HG03196 (cell line): ENCODE measurements around the gene CCBE1.
"Not testable (repeated sequence)": the region's sequence is repeated elsewhere in the genome, so short reads cannot be mapped to it uniquely, and the experiment has no call there.

Experiments
- ATAC-seq: cut with Tn5 transposase; IDR thresholded peaks from one replicate; pipeline ENCODE4 v1.9.1; 2021; ENCODE audit not compliant: unreplicated experiment

CCBE1 gene

DNA sequence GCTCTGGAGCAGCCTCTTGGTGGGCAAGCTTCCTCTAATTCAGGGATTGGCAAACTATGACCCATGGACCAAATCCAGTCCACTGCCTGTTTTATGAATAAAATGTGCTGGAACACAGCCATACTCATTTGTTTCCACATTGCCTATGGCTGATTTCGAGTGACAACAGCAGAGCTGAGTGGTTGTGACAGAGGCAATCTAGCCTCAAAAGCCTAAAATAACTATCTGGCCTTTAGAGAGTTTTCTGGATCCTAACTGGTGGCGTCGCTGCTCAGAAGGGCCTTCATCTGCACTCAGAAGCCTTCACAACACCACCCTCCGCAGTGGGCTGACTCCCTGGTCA, 147.1 kb downstream of the CCBE1 start:
- no peak for ATAC-seq

DNA sequence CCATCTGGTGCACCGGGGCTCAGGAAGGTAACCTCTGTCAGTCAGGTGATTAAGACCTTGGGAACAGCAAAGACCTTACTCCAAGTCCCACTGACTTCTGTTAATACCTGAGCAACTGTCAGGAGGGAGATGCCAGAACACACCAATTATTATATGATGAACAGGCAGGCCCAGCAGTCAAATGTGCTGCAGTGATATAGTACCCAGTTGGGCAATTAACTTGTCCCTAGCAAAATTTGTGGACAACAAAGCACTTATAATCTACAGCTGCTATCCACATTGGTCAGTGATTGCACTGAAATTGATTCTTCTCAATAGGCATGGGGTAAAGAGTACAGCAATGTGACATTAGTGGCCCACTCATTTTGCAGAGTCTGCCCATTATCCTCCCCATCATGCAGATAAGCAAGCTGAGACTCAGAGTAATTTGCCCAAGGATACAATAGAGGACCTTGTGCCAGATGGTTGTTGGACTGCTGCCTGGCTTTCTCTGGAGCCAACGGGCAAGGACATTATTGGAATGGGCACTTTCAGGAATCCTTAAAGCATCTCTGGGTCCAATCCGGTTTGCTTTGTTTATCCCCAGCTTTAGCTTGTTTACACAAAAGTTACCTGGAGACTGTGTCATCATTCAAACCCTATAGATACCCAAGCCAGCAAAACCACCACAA, 147.6 kb downstream of the CCBE1 start:
- no peak for ATAC-seq

DNA sequence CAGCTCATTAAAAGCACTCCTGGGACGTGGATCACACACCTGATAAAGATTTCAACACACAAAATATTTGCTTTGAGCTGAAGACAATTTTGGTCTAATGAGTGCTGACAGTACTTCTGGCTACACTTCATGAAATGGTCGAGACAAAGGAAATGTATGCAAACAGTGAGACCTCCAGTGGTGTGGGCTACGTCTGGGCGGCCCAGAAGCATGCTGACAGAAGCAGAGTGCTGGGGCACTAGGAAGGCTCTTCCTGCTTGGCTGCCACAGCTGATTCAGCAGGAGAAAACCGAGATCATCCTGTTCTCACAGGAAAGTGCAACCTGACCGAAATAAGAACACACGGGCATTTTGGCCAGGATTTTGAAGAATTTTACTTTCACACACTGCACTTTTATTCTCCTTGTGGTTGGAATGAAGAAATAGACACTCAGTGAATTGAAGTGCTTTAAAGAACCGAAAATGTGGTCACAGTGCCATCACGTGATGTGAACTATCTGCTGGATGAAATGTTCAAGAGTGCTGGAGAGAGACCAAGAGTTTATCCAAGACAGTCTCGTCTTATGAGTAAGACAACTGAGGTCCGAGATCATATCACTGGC, 149.5 kb downstream of the CCBE1 start:
- ATAC-seq, result no peak

DNA sequence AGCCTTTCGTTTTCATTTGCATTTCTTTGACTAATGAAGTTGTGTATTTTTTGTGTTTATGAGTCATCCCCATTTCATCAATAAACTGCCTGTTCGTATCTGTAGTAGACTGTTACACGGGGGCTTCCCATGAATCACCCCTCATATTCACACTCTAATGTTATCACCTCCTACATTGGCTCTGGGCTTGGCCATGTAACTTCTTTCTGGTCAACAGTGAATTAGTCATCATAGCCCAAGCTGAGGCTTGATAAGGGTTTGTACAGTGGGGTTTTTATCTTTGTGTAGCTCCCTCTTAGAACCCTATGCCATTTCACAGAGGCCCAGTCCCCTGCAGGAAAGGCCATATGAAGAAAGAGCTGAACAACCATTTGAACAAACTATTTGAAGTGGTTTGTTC, 151.0 kb downstream of the CCBE1 start:
- ATAC-seq, result no peak

DNA sequence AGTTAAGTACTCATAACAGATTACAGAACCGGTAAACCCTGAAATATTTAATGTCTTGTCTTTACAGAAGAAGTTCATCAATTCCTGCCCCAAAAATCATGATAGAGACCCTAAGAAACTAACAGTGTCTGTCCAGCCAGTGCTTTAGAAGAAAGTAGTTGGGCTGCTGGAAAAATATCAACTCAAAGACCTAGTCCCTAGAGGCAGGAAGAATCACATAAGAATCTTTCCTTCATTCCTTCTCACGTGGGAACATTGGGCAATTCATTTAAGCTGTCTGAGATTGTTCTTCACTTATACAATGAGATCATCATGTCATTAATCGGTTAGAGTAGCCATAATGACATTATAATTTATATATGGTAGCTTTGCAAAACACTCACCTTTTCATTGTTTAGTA, 156.4 kb downstream of the CCBE1 start:
- ATAC-seq, result no peak

DNA sequence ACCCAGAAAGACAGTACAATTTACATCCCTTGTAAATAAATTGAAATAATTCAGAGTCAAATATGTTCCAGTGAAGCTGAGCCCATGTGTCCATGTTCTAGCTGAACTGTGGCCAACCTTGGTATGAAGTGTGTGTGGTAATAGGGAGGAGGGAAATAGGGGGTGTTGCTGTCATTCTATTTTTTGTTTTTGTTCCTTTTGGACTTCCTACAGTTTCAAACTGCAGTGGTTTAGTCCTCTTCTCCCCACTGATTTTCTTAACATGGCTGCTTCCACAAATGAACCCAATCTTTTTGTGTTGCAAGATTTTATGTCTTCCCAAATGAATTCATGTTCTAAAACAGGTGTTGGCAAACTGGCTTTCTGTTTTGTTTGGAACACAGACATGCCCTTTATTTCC, 156.9 kb downstream of the CCBE1 start:
- no peak for ATAC-seq

DNA sequence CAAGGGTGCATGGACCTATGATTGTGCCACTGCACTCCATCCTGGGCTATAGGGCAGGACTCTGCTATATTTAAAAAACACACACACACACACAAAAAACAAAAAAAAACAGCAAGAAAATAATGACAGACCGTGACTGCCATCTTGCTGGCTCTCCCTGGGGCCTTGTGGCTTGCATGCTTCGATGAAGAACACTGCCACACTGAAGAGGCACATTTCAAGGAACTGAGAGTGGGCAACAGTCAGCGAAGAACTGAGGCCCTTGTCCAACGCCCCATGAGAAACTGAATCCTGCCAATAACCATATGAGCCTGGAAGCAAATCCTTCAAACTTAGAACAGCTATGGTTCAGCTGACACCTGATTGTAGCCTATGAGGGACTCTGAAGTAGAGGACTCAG, 158.1 kb downstream of the CCBE1 start:
- ATAC-seq, result no peak

DNA sequence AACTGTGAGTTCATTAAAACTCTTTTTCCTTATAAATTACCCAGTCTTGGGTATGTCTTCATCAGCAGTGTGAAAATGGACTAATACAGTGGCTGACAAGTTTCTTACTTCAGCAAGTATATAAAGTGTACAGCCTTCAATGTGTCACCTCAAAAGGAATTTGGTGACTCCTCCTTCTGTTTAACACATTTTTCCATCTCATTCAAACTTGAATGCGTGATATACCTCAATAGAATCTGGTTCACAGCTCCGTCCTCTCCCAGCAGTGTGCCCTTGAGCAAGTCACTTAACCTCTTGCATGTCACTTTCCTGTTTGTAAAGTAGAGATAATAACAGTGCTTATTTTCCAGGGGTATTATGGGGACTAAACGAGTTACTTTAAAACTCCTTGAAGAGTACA, 159.6 kb downstream of the CCBE1 start:
- no peak for ATAC-seq

DNA sequence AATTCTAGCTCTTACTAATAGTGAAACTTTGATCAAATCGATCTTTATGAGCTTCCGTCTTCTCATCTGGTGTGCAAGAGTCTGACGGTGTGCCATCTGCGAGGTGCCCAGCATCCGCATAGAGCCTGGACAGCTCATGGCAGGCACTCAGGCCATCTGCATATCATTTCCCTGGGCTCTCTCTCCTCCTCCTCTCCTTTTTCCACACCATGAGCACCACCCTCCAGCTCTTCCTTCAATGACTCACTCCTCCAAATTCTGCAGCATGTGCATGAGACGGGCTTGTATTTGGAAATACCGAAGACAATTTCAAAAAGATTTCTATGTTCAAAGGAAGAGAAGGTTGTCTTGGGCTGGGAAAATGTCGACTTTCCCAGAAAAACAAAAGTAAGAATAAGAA, 161.1 kb downstream of the CCBE1 start:
- ATAC-seq, result no peak

DNA sequence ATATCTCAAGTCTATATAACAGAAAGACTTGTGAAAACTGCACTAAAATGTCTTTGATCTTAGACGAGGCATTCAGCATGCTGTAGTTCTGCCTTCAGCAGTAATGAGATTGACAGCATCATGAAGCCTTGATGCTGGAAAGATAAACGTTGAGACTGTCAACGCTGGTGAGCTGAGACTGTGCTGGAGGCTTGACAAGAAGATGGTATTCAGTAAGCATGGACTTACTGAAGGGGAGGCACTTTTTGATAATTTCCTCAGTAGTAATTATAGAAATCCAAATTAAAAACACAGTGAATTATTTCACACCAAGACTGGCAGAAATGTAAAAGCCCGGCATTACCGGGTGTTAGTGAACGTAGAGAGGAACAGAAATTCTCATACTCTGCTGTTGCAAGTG, 162.2 kb downstream of the CCBE1 start:
- ATAC-seq, result no peak

DNA sequence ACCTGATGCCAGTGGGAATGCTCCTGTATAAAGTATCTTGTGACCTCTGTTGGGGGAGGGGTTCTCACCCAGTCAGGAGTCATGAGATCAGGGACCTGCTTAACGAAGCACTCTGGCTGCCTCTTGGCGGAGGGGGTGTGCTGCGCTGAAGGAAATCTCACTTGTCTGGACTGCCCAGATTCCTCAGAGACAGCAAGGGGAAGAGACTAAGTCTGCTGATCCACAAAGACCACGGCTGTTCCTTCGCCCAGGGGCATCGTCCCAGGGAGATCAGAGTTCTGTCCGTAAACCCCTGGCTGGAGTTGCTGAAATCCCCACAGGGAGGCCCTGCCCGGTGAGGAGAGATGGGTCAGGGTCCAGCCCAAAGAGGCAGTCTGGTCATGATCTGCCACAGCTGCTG, 168.4 kb downstream of the CCBE1 start:
- no peak for ATAC-seq

DNA sequence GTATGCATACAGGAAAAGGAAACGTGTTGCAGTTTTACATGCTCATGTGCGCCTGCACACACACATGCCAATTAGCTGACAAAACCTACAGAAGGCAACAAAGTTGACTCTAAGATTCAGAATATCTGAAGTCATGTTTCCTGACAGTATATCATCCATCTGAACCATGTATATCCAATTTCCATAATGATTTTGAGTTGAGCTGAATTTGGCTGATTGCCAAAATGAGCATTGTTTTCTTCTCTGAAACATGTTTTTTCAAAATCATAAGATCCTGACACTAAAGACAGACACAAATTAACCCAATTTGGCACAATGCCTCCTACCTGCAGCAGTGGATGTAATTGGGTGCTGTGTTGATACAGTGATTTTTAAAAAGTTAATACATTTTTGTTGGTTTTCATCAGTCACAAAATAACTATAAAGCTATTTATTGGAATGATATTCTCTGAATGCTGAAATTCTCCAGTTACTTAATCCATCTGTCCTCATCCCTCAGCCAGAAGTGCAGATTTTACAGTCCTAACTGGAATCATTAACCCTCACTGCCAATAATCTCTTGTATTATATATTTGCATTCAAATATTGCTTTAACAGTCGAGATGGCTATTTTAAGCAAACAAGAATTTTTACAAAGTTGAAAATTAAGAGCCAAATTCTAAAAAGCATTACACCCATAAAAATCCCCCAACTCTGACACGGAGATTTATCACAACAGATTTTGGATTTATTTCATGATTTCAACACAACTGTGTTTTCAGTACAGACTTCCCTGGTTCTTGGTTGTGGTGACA, 176.5 kb downstream of the CCBE1 start:
- ATAC-seq, result no peak

DNA sequence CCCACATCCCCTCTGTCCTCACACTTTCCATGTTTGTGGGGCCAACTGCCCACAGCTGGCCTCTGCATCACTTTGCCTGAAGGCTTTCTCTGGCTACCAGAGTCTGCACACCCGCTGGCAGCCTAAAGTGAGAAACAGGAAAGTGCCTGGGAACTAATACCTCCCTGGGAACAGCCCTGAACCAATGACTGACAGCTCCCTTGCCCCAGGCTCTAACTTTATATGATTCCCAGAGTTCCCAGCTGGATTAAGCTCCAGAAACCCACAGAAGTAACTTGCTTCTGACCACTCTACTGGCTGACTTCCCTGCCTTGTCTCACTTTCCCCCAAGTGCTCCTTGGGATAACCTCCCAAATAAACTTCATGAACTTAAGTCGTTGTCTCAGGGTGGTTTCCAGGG, 178.5 kb downstream of the CCBE1 start:
- no peak for ATAC-seq

DNA sequence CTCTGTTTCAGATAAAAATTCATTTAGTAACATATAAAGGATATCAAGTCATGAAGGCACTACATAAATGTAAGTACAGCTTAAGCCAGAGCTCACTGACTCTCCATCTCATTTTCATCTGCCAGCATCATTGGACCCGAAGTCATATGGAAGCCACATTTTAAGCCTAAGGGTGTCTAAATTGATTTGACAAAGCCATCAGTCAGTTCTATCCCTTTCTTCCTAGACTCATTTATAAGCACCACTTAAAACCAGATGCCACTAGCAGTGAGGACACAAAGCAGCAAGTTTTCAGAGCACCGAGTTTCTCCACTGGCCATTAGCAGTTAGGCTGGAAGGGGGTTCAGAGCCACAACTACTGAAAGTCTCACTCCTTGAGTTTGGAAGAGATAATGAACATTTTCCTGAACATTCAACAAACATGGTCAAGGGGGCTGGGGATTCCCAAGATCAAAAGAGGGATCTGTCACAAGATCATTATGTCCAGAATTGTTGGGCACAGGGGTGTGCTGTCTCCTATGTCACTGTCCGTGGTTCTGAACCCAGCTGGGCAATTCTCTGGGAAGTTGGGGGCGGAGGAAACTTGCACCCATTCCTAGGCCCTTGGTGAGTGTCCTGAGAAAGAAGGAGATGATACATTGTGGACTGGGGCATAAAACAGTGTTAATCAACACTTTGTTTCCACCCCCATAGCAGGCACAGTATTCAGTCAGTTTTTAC, 179.6 kb downstream of the CCBE1 start:
- no peak for ATAC-seq

DNA sequence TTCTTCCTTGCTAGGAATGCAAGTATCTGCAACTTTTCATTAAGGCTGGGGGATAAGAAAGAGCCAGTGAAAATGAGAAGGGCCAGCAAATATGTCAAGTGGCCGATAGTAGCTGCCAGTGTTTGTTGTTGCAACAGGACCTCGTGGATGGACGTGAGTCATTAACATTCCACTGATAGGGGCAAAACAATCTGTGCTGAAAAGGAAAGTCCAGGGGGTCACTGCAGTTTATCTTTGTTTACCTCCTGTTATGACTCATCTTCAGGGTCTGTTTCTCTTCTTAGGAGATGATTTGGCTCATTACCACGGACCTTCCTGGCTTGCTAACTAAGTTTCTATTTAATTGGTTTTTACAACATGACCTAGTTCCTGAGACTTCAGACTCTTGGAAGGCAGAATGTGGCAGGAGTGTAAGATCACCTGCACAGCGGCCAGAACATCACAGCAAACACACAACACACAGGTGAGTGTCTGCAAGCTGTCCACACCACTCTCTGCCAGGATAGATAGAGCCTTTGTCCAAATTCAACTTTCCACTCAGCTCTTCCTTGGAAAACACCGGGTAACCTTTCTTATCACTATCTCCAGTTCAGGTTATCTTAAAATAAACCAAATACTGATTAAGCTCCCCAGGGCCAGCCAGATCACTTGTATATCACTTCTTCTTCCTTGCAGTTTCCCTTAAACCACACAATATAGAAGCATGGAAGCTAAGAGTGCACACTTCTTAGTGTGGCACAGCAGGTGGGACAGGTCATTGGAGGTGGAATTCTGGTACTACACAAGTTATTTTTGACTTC, 180.7 kb downstream of the CCBE1 start:
- no peak for ATAC-seq

DNA sequence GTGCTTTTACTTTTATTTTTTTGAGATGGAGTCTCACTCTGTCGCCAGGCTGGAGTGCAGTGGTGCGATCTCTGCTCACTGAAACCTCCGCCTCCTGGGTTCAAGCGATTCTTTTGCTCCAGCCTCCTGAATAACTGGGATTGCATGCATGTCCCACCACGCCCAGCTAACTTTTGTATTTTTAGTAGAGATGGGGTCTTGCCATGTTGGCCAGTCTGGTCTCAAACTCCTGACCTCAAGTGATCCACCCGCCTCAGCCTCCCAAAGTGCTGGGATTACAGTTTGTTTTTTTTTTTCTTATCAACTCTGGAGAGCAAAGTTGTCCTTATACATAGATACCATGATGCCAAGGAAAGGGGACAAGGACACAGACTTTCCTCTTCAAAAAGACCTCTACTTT, 181.3 kb downstream of the CCBE1 start:
- not testable (repeated sequence) for ATAC-seq

DNA sequence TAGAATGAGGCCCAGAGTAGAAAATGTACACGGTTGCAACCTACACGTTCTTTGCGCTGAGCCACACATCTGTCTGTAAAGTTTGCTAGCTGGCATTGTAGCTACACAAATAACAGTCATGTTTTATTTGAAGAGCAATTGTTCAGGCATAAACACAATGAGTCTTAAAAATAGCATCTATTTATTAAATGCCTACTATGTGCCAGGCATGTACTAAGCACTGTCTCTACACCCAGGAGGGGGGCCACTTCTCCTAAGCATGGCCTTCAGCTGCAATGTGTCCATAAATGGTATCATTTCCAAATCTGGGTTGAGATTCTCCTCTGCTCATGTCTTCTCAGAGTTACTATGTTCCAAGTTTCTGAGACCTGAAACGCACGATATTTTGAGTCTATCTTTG, 182.1 kb downstream of the CCBE1 start:
- no peak for ATAC-seq

DNA sequence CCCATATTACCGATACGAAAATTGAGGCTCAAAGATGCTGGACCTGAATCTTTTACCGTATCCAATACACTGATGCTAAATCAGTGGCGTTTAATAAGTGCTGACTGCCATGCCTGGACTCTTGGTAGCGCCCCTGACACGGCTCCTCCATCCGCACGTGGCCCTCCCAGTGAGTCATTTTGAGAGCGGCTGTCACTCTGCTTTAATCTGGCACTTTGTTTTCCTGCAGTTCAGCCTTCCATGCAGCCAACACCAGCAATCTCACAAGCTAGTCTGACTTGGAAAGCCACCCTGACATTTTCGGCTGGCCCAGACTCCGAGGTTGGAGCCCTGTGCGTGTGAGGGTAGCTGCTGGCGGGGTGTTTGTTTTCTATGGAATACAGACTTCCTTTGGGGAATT, 183.0 kb downstream of the CCBE1 start:
- ATAC-seq, result no peak

DNA sequence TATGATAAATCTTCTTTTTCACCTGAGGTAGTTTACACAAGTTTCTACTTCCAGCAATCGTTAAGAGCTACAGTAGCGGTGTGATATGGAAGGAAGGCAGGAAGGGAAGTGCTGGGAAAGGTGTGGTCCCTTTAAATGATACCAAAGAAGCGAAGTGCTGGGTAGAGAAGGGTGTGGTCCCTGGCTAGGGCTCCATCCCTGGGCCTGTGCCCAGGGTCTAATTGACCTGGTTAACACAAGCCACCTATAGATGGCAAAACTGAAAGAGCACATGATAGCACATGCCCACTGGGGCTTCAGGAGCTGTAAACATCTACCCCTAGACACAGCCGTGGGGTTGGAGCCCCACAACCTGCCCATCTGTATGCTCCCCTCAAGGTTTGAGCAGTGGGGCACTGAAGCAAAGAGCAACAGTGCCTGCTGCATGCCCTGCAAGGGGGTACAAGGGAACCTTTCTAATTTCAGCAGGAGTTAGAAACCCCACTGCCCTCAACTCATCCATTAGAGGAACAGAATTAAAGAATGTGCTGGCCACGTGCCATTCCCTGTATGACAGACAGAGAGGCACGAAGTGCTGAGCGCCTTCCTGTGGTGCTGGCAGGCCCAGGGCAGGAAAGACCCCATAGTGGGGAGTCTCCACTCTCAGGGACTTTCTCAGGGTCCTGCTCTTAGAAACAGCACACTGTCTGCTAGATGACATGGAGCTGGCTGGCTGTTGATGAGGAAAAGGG, 185.0 kb downstream of the CCBE1 start:
- no peak for ATAC-seq
